Measurements from ENCODE around the gene NCBP2L.

The NCBP2L gene

GRCh38 chrX:107777536-107777832, at the start of gene NCBP2L:
TSS of gene NCBP2L (plus strand) at chrX:107777733. CDS start at chrX:107794221, 16,488 bp downstream.
- DNase-seq (ENCODE audit: low read depth), result no peak

- DNase-seq (ENCODE audit: low read depth), result no peak
These were observed 49.0 kb upstream of the NCBP2L start for GRCh38 chrX:107728371-107729099.

GRCh38 chrX:107729558-107730297, 47.8 kb upstream of the NCBP2L start:
- DNase-seq (ENCODE audit: low read depth), result no peak

- DNase-seq (ENCODE audit: low read depth), result no peak
These were observed 47.3 kb upstream of the NCBP2L start for GRCh38 chrX:107730298-107730655.

- no peak for DNase-seq (ENCODE audit: low read depth)
These were observed 46.4 kb upstream of the NCBP2L start for GRCh38 chrX:107730991-107731766.

- peak; percentile 85 for DNase-seq (ENCODE audit: low read depth)
These were observed 45.6 kb upstream of the NCBP2L start for GRCh38 chrX:107731831-107732502.

GRCh38 chrX:107733686-107734085, 43.8 kb upstream of the NCBP2L start:
- no peak for DNase-seq (ENCODE audit: low read depth)

- no peak for DNase-seq (ENCODE audit: low read depth)
These were observed 42.9 kb upstream of the NCBP2L start for GRCh38 chrX:107734646-107735045.

GRCh38 chrX:107736781-107737531, 40.6 kb upstream of the NCBP2L start:
- no peak for DNase-seq (ENCODE audit: low read depth)

- no peak for DNase-seq (ENCODE audit: low read depth)
These were observed 39.3 kb upstream of the NCBP2L start for GRCh38 chrX:107738272-107738671.

GRCh38 chrX:107738768-107739167, 38.8 kb upstream of the NCBP2L start:
- no peak for DNase-seq (ENCODE audit: low read depth)

- no peak for DNase-seq (ENCODE audit: low read depth)
These were observed 38.0 kb upstream of the NCBP2L start for GRCh38 chrX:107739541-107739940.

- no peak for DNase-seq (ENCODE audit: low read depth)
These were observed 36.1 kb upstream of the NCBP2L start for GRCh38 chrX:107741404-107741790.

GRCh38 chrX:107742700-107743191, 34.8 kb upstream of the NCBP2L start:
- no peak for DNase-seq (ENCODE audit: low read depth)

GRCh38 chrX:107743995-107744394, 33.5 kb upstream of the NCBP2L start:
- DNase-seq (ENCODE audit: low read depth), result no peak

- no peak for DNase-seq (ENCODE audit: low read depth)
These were observed 32.7 kb upstream of the NCBP2L start for GRCh38 chrX:107744868-107745267.

- DNase-seq (ENCODE audit: low read depth), result peak; percentile 69
These were observed 29.9 kb upstream of the NCBP2L start for GRCh38 chrX:107747596-107748161.

GRCh38 chrX:107748506-107748905, 29.0 kb upstream of the NCBP2L start:
- DNase-seq (ENCODE audit: low read depth), result no peak

GRCh38 chrX:107750263-107750662, 27.3 kb upstream of the NCBP2L start:
- DNase-seq (ENCODE audit: low read depth), result no peak

- no peak for DNase-seq (ENCODE audit: low read depth)
These were observed 26.6 kb upstream of the NCBP2L start for GRCh38 chrX:107750861-107751445.

GRCh38 chrX:107752043-107752442, 25.5 kb upstream of the NCBP2L start:
- no peak for DNase-seq (ENCODE audit: low read depth)
